ENCODE data around the gene KRTAP25-1. TPM values are rescaled to one million over a fixed set of nuclear protein-coding genes. Genes with fewer than 3 reads are reported as not detected.

The KRTAP25-1 gene
- total RNA-seq, 1 donor from 2014 or later: not detected

- Mint-ChIP-seq H3K4me1 (ENCODE audit: unreplicated experiment) (no peaks in the 10 kb centered on the region), H3K27me3 (no peaks in the 10 kb centered on the region), H3K4me3 (no peak overlapping the region), H3K27ac (no peak overlapping the region), H3K9me3 (no peaks in the 10 kb centered on the region), H3K36me3 (no peaks in the 10 kb centered on the region)
- DNase-seq (ENCODE audit: extremely low spot score, unreplicated experiment): no peak
- no peak for TF ChIP-seq CTCF (conservative IDR thresholded peaks at IDR 0.05)
Measured at GRCh38 chr21:30315701-30316100, 26.4 kb upstream of the KRTAP25-1 start.

- Mint-ChIP-seq H3K4me1 (ENCODE audit: unreplicated experiment) (peaks cover 5% of the 10 kb centered on the region), H3K27ac (no peak overlapping the region), H3K4me3 (no peak overlapping the region), H3K36me3 (no peaks in the 10 kb centered on the region), H3K9me3 (no peaks in the 10 kb centered on the region), H3K27me3 (no peaks in the 10 kb centered on the region)
- no peak for TF ChIP-seq CTCF (conservative IDR thresholded peaks at IDR 0.05)
- no peak for DNase-seq (ENCODE audit: extremely low spot score, unreplicated experiment)
Measured at GRCh38 chr21:30306884-30307283, 17.6 kb upstream of the KRTAP25-1 start.

GRCh38 chr21:30305136-30305535, 15.8 kb upstream of the KRTAP25-1 start:
- no peaks in the 10 kb centered on the region for H3K27me3 Mint-ChIP-seq
- DNase-seq (ENCODE audit: extremely low spot score, unreplicated experiment): no peak
- H3K9me3 Mint-ChIP-seq: no peaks in the 10 kb centered on the region
- H3K27ac Mint-ChIP-seq: no peak overlapping the region
- H3K4me1 Mint-ChIP-seq (ENCODE audit: unreplicated experiment): peaks cover 5% of the 10 kb centered on the region
- no peak for TF ChIP-seq CTCF (conservative IDR thresholded peaks at IDR 0.05)
- H3K36me3 Mint-ChIP-seq: no peaks in the 10 kb centered on the region
- no peak overlapping the region for H3K4me3 Mint-ChIP-seq

- peaks cover 10% of the 10 kb centered on the region for H3K4me1 Mint-ChIP-seq (ENCODE audit: unreplicated experiment)
- no peak within 1 kb of the TSS for H3K4me3 Mint-ChIP-seq
- H3K36me3 Mint-ChIP-seq: no peaks in the 10 kb centered on the region
- no peaks in the 10 kb centered on the region for H3K9me3 Mint-ChIP-seq
- H3K27me3 Mint-ChIP-seq: no peaks in the 10 kb centered on the region
- DNase-seq (ENCODE audit: extremely low spot score, unreplicated experiment): no peak
- TF ChIP-seq CTCF (conservative IDR thresholded peaks at IDR 0.05): no peak
- H3K27ac Mint-ChIP-seq: no peak within 1 kb of the TSS
Measured at GRCh38 chr21:30282850-30283249, 6.5 kb downstream of the KRTAP25-1 start, which contains the start of gene KRTAP24-1. Gene KRTAP24-1 (minus strand): TSS chr21:30282950. CDS start chr21:30282932, 18 bp downstream.

- TF ChIP-seq CTCF (conservative IDR thresholded peaks at IDR 0.05): no peak
- H3K4me3 Mint-ChIP-seq: no peak overlapping the region
Measured at GRCh38 chr21:30271611-30272010, 17.7 kb downstream of the KRTAP25-1 start.

GRCh38 chr21:30271156-30271555, 18.2 kb downstream of the KRTAP25-1 start:
- H3K4me1 Mint-ChIP-seq (ENCODE audit: unreplicated experiment): peaks cover 15% of the 10 kb centered on the region
- H3K4me3 Mint-ChIP-seq: no peak overlapping the region
- DNase-seq (ENCODE audit: extremely low spot score, unreplicated experiment): no peak
- H3K27ac Mint-ChIP-seq: no peak overlapping the region
- no peak for TF ChIP-seq CTCF (conservative IDR thresholded peaks at IDR 0.05)
- no peaks in the 10 kb centered on the region for H3K27me3 Mint-ChIP-seq
- H3K36me3 Mint-ChIP-seq: no peaks in the 10 kb centered on the region
- peaks cover 14% of the 10 kb centered on the region for H3K9me3 Mint-ChIP-seq

More at GRCh38 chr21:30271611-30272010, 17.7 kb downstream of the KRTAP25-1 start:
- H3K4me1 Mint-ChIP-seq (ENCODE audit: unreplicated experiment): peaks cover 15% of the 10 kb centered on the region
- H3K36me3 Mint-ChIP-seq: no peaks in the 10 kb centered on the region
- no peaks in the 10 kb centered on the region for H3K27me3 Mint-ChIP-seq
- no peak for DNase-seq (ENCODE audit: extremely low spot score, unreplicated experiment)
- peaks cover 14% of the 10 kb centered on the region for H3K9me3 Mint-ChIP-seq
- H3K27ac Mint-ChIP-seq: no peak overlapping the region
